Spleen (tissue), 11 donors: ENCODE measurements around the gene HCFC1. TPM values are rescaled to one million over a fixed set of nuclear protein-coding genes. Genes with fewer than 3 reads are reported as not detected.
A peak's percentile ranks its signal among the peaks of the same experiment; 100 is the strongest.

Experiments
- DNase-seq: peaks from one replicate; pipeline ENCODE4 v3.0.0-alpha.2; 2020
- H3K27ac ChIP-seq, 8 donors: fragments of 200-600 bp; sonication (generic) in 7 of 8; 1 replicate in 4 of 8; 2 replicates in 4 of 8; pipeline versions ENCODE4 v1.5.0 to v1.8.0; 2016 to 2021; ENCODE audit warnings: inconsistent platforms in 4 of 8, mild to moderate bottlenecking in 4 of 8, moderate library complexity in 1 of 8
- H3K27me3 ChIP-seq, 7 donors: fragments of 200-600 bp; sonication (generic) in 6 of 7; replicated peaks in 1 of 7; 1 replicate in 4 of 7; 2 replicates in 3 of 7; pipeline versions ENCODE4 v1.5.0 to v1.8.0; 2016 to 2021; ENCODE audit warnings: inconsistent platforms in 3 of 7, mild to moderate bottlenecking in 1 of 7
- H3K36me3 ChIP-seq, 6 donors: fragments of 200-600 bp; sonication (generic) in 5 of 6; 1 replicate in 4 of 6; 2 replicates in 2 of 6; pipeline versions ENCODE4 v1.5.0 to v1.8.0; 2016 to 2021; ENCODE audit warnings: inconsistent platforms in 2 of 6
- H3K4me1 ChIP-seq, 6 donors: fragments of 200-600 bp; sonication (generic) in 5 of 6; 1 replicate in 3 of 6; 2 replicates in 3 of 6; pipeline versions ENCODE4 v1.5.0 to v1.8.0; 2016 to 2021; ENCODE audit warnings: inconsistent platforms in 3 of 6
- H3K4me3 ChIP-seq, 8 donors: fragments of 200-600 bp; sonication (generic) in 7 of 8; 1 replicate in 4 of 8; 2 replicates in 4 of 8; pipeline versions ENCODE4 v1.5.0 to v1.8.0; 2016 to 2021; ENCODE audit warnings: inconsistent platforms in 4 of 8, mild to moderate bottlenecking in 4 of 8, moderate library complexity in 2 of 8
- H3K9me3 ChIP-seq, 8 donors: fragments of 200-600 bp; sonication (generic) in 7 of 8; 1 replicate in 4 of 8; 2 replicates in 4 of 8; pipeline versions ENCODE4 v1.5.0 to v1.8.0; 2016 to 2021; ENCODE audit warnings: inconsistent platforms in 4 of 8
- CTCF ChIP-seq, 11 experiments: fragments of 200-600 bp in 7 of 11; fragments of 450-650 bp in 4 of 11; sonication (generic) in 4 of 11; IDR thresholded peaks in 8 of 11; conservative IDR thresholded peaks in 3 of 11; 1 replicate in 7 of 11; 2 replicates in 4 of 11; pipeline versions ENCODE4 v1.4.0 to v1.8.0; 2016 to 2021; ENCODE audit warnings: antibody characterized with exemption in 11 of 11, inconsistent platforms in 4 of 11, mild to moderate bottlenecking in 1 of 11
- POLR2A ChIP-seq, 3 donors: fragments of 450-650 bp; IDR thresholded peaks; one replicate each; pipeline ENCODE4 v1.5.1; 2017; ENCODE audit warnings: antibody characterized with exemption in 3 of 3, mild to moderate bottlenecking in 1 of 3
- POLR2AphosphoS5 ChIP-seq, 3 donors: sonication (generic); formaldehyde crosslinking; IDR thresholded peaks; one replicate each; pipeline ENCODE4 v1.5.1; 2017; ENCODE audit warnings: antibody characterized with exemption in 3 of 3
- WGBS, 5 donors: extraction: QIAGEN DNeasy Blood & Tissue Kit in 3 of 5; methylation state at CpG; one replicate each; pipeline versions ENCODE4 v1.1.5 to v1.1.7; 2013 to 2018; 5-methylcytosine and 5-hydroxymethylcytosine counted together
- intact Hi-C: fragments of 100-400 bp; cut with DNase I; formaldehyde crosslinking; loops from one replicate; pipeline ENCODE4 v1.15.0; 2023; ENCODE audit warnings: low total_unique reads
- polyA plus RNA-seq, 3 donors: library from polyadenylated mRNA; stranded (reverse); fragments of 200-250 nt; gene quantifications; one replicate each; pipeline ENCODE4 v1.2.1, GENCODE V29; 2013
- total RNA-seq, 7 donors: library from RNA; depleted of rRNA in 3 of 7; stranded (reverse); fragments of >200 nt in 3 of 7; fragmentation: NEBNext Ultra II Directional in 4 of 7; extraction: Animal tissue kit (Norgen Biotek cat#: 25700) in 4 of 7; gene quantifications; one replicate each; pipeline versions ENCODE4 v1.1.0 to v1.2.1, GENCODE V29; 2016 to 2021
- donor health status: healthy with polysubstance abuse.
- donor health status: DM: no; HTN: no; CAD: no; lungs with moderate emphysema.
- donor health status: DM: no; HTN: no; CAD: no.
- donor health status: Bipolar disorder and iron deficiency.
- donor health status: healthy.
- donor health status: DM: no; HTN: no; CAD: no.
- donor health status: DM: yes; HTN: yes; CAD: no.

Gene HCFC1
- total and polyA plus RNA-seq, 10 donors, result 9.5 to 86.5 (median 60.8) TPM

GRCh38 chrX:153950127-153950526 is 21.5 kb downstream of the HCFC1 start:
- TF ChIP-seq CTCF (IDR thresholded peaks at IDR 0.05 in 8 of 11, conservative IDR thresholded peaks at IDR 0.05 in 3 of 11) (no peak), POLR2A (IDR thresholded peaks at IDR 0.05) (no peak), POLR2AphosphoS5 (IDR thresholded peaks at IDR 0.05) (no peak)
- intact Hi-C loops, result no loop called here
- Histone ChIP-seq H3K27me3 (peaks cover 0 to 3% (median 0%) of the 10 kb centered on the region in 7 donors), H3K9me3 (no peaks in the 10 kb centered on the region), H3K4me1 (peaks cover 0 to 48% (median 37%) of the 10 kb centered on the region in 6 donors), H3K27ac (peak overlapping the region in 4 of 8 donors; percentile 74 to 79 (median 76)), H3K36me3 (peaks cover 0 to 74% (median 58%) of the 10 kb centered on the region in 6 donors), H3K4me3 (no peak overlapping the region)
- 77 to 94% (median 86%) methylated on average over 11 to 19 of the region's 19 CpGs for WGBS, 5 donors
- DNase-seq, result no peak

GRCh38 chrX:153948847-153949805 is 22.5 kb downstream of the HCFC1 start:
- 31 to 63% (median 37%) methylated on average over 23 to 30 of the region's 30 CpGs for WGBS, 5 donors
- peak overlapping the region in 7 of 8 donors; percentile 51 to 79 (median 74) for H3K27ac ChIP-seq
- peak in 2 of 3 donors; percentile 45 to 53 for TF ChIP-seq POLR2AphosphoS5 (IDR thresholded peaks at IDR 0.05)
- TF ChIP-seq POLR2A (IDR thresholded peaks at IDR 0.05), result no peak
- TF ChIP-seq CTCF (IDR thresholded peaks at IDR 0.05 in 8 of 11, conservative IDR thresholded peaks at IDR 0.05 in 3 of 11), result no peak
- H3K4me1 ChIP-seq, result peaks cover 4 to 56% (median 43%) of the 10 kb centered on the region in 6 donors
- peaks cover 0 to 3% (median 0%) of the 10 kb centered on the region in 7 donors for H3K27me3 ChIP-seq
- peaks cover 0 to 64% (median 48%) of the 10 kb centered on the region in 6 donors for H3K36me3 ChIP-seq
- intact Hi-C loops, result no loop called here
- H3K4me3 ChIP-seq, result no peak overlapping the region
- DNase-seq, result no peak
- no peaks in the 10 kb centered on the region for H3K9me3 ChIP-seq

GRCh38 chrX:153948002-153948466 is 23.6 kb downstream of the HCFC1 start:
- no peaks in the 10 kb centered on the region for H3K9me3 ChIP-seq
- TF ChIP-seq CTCF (IDR thresholded peaks at IDR 0.05 in 8 of 11, conservative IDR thresholded peaks at IDR 0.05 in 3 of 11) (no peak), POLR2A (IDR thresholded peaks at IDR 0.05) (no peak), POLR2AphosphoS5 (IDR thresholded peaks at IDR 0.05) (peak; percentile 23 to 58 (median 51))
- H3K4me3 ChIP-seq, result no peak overlapping the region
- H3K27ac ChIP-seq, result peak overlapping the region; percentile 42 to 79 (median 72)
- H3K27me3 ChIP-seq, result no peaks in the 10 kb centered on the region
- H3K36me3 ChIP-seq, result peaks cover 0 to 56% (median 38%) of the 10 kb centered on the region in 6 donors
- peaks cover 4 to 60% (median 42%) of the 10 kb centered on the region in 6 donors for H3K4me1 ChIP-seq
- WGBS, 5 donors, result 56 to 76% (median 61%) methylated on average over 9 to 10 of the region's 10 CpGs
- no peak for DNase-seq
- intact Hi-C loops, result no loop called here
